ENCODE measurements around the gene C22orf23.

DNA sequence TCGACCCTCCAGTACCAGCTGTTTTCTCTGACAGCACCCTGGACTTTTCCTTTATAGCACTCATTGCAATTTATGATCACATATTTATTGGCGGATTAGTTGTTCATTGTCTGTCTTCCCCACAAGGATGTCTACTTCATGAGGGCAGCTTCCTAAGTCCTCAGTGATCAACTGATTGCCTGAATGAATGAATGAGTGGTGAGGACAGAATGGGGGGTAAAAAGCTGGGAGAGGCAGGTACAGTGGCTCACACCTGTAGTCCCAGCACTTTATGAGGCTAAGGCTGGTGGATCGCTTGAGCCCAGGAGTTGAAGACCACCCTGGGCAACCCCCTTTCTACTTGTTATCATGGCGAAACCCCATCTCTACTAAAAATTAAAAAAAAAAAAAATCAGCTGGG is 42.1 kb upstream of the C22orf23 start:
- TF ChIP-seq, protein P1, sequence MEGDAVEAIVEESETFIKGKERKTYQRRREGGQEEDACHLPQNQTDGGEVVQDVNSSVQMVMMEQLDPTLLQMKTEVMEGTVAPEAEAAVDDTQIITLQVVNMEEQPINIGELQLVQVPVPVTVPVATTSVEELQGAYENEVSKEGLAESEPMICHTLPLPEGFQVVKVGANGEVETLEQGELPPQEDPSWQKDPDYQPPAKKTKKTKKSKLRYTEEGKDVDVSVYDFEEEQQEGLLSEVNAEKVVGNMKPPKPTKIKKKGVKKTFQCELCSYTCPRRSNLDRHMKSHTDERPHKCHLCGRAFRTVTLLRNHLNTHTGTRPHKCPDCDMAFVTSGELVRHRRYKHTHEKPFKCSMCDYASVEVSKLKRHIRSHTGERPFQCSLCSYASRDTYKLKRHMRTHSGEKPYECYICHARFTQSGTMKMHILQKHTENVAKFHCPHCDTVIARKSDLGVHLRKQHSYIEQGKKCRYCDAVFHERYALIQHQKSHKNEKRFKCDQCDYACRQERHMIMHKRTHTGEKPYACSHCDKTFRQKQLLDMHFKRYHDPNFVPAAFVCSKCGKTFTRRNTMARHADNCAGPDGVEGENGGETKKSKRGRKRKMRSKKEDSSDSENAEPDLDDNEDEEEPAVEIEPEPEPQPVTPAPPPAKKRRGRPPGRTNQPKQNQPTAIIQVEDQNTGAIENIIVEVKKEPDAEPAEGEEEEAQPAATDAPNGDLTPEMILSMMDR (IDR thresholded peaks at IDR 0.05; ENCODE audit: insufficient read depth, low read length, poor library complexity, severe bottlenecking), result no peak
- TF ChIP-seq EZH2phosphoT487 (conservative IDR thresholded peaks at IDR 0.05; ENCODE audit: low read length), result no peak
